ENCODE measurements around the gene NPY4R2.
"Not testable (repeated sequence)": the region's sequence is repeated elsewhere in the genome, so short reads cannot be mapped to it uniquely, and the experiment has no call there.

Gene NPY4R2

DNA sequence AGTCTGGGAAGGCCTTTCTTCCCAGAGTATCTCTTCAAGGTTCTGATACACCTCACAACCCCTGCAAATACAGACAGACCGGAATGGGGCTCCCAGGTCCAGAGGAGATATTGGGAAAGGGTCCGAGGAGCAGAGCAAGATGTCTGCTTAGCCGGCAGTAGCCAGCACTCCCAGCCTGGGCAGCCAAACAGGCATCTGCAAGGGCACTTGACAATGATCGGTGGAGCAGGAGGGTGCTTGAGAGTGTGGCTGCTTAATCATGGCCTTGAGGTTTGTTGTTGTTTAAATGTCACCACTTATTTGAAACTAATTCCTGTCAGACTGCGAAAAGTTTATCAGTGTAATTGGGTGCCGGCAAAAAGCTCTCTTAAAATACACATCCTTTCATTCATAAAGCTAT lies 15.0 kb downstream of the NPY4R2 start:
- not testable (repeated sequence) for DNase-seq

DNA sequence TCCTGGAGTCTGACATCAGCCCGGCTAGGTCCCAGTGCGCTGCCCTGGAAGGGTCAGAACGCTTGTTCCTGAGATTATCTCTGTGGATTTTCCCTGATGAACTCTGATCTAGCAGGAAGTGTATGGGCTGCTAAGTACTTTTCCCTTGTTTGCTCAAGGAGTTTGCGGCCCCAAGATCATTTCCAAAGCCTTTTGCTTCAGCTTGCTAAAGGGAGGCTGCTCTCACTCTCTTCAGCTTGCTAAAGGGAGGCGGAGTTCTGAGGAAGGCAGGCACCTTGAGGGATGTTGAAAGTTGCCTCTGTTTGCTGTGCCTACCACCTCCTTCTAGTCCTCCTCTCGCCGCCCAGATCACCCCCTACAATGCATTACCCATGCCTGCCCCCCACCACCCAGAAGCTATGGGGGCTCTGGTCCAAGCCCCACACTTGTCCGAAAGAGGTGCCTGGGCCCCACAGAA lies 18.3 kb downstream of the NPY4R2 start:
- not testable (repeated sequence) for DNase-seq

DNA sequence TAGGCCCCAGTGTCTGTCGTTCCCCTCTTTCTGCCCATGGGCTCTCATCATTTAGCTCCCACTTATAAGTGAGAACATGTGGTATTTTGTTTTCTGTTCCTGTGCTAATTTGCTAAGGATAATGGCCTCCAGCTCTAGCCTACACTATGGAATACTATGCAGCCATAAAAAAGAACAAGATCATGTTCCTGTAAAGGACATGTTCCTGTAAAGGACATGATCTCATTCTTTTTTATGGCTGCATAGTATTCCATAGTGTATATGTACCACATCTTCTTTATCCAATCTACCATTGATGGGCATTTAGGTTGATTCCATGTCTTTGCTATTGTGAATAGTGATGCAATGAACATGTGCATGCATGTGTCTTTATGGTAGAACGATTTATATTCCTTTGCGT lies 19.2 kb downstream of the NPY4R2 start:
- DNase-seq, result not testable (repeated sequence)

DNA sequence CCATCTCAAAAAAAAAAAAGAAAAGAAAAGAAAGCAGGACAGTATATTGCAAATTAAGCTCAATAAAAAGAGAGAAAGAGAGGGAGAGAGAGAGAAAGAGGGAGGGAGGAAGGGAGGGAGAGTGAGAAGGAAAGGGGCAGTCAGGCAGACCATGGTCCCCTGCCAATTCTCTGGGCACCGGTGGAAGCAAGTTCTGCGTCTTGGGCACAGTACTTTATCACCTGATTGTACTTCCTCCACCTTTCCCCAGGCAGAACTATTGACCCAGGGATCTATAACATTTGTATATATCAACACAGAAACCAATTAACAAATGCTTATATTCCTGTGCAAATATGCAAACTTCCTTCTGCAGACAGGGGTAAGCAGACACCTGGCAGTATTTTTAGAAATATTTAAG lies 22.4 kb downstream of the NPY4R2 start:
- not testable (repeated sequence) for DNase-seq

DNA sequence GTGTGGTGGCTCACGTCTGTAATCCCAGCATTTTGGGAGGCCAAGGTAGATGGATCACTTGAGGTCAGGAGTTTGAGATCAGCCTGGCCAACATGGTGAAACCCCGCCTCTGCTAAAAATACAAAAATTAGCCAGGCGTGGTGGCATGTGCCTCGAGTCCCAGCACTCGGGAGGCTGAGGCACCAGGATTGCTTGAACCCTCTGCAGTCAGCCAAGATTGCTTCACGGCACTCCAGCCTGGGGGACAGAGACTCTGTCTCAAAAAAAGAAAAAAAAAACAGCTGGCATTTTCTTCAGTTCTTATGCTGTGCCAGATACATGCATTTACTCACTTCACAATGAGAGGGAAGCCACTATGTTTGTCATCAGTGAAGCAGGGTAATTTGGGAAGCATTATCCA lies 22.9 kb downstream of the NPY4R2 start:
- not testable (repeated sequence) for DNase-seq

DNA sequence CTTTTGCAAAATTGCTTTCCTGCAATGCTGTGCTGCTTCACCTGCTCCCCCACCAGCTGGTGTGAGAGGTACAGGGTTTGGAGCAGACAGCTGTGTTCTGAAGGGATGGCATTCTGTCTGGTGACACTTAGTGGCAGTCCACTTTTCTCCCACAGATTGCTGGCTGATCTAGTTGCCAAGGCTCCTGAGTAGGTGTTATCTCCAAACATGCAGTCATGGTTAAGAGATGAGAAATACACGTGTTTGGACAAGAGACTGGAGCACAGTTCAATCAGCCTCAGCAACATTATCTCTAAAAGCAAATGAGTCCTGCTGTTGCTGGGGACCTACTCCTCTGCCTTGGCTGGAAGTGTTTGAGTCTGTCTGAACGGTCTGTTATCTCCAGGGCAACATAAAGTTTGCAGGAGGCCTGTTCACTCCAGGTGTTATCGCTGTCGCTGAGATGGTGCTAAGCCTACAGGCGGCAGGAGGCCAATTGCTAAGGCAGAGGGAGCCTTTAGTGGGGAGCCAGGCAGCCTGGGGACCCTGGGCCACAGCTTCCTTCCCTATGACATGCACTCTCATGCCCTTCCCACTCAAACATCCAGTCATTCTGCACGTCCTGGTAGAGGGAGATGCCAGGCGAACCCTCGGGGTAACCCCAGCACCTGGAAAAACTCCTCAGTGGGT lies 24.0 kb downstream of the NPY4R2 start:
- DNase-seq, result not testable (repeated sequence)

DNA sequence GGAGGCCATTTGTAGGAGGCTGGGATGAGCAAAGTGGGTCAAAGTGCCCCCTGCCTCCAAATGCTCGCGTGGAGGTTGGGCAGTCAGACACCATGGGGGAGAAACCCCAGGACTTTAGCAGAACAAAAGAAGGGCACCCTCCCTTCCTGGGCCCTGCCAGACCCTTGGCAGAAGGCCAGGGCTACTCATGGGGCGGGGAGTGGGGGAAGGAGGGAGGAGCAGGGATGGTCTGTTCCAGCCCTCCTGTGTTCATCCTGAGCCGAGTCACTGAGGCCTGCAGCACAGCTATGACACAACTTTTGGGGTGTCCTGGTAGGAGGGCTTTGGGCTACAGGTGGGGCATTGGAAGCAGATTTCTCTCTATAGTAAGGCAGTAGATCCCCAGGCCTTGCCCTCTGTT lies 24.9 kb downstream of the NPY4R2 start:
- not testable (repeated sequence) for DNase-seq

DNA sequence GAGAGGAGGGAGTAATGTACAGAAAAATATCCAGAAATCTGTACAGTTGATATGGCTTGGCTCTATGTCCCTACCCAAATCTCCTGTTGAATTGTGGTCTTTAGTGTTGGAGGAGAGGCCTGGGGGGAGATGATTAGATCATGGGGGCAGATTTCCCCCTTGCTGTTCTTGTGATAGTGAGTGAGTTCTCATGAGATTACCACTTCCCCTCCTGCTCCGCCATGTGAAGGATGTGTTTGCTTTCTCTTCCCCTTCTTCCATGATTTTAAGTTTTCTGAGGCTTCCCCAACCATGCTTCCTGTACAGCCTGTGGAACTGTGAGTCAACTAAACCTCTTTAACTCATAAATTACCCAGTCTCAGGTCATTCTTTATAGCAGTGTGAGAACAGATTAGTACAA lies 29.0 kb downstream of the NPY4R2 start:
- DNase-seq, result not testable (repeated sequence)

DNA sequence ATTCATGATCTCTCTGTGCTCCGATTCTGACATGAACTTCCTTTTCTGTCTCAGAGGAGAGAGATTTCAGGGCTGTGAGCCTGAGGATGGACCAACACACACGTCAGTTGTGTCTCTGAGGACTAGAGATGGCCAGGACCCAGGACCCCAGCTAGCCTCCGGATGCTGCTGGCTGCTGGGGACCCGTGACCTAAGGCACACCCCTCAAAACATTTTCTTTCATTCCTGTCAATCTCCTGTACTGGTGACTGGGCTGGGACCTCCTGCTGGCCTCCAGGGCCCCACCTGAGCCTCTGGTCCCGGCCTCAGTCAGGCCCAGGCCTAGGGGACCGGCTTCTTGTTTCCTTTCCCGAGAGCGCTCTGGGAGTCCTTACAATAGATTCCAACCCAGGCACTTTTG lies 38.7 kb downstream of the NPY4R2 start:
- not testable (repeated sequence) for DNase-seq

DNA sequence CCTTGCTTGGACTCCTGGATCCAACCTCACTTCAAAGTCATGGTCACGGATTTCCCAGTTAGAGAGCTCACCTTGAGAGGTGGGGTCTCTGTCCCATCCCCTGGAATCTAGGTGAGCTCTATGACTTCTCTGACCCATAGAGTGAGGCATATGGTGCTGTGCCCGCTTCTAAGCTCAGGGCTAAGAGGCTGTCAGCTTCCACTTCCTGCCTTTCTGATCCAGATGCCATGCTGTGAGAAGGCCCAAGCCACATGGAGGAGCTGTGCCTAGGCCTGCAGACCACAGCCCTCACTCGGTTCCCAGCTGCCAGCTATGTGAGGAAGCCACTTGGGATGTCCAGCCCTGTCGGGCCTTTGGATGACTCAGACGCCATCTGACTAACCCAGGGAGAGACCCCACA lies 41.2 kb downstream of the NPY4R2 start:
- DNase-seq, result not testable (repeated sequence)

DNA sequence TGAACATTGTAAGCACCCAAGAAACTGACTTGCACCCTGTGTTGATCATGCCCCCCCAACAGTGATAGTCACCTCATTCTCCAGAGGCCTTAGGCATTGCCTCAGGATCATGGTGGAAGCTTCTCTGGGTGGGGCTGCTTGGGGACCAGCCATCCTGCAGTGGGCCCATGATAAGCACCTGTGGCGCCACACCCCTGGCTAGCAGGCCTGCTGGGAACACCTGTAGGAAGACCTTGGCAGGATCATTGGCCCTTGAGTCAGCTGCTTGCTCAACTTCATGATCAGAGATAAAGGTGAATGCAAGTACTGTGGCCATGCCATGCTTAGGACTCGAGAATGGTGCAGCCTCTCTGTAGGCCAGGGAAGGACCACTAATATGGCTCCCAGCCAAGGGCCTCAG lies 42.2 kb downstream of the NPY4R2 start:
- not testable (repeated sequence) for DNase-seq

DNA sequence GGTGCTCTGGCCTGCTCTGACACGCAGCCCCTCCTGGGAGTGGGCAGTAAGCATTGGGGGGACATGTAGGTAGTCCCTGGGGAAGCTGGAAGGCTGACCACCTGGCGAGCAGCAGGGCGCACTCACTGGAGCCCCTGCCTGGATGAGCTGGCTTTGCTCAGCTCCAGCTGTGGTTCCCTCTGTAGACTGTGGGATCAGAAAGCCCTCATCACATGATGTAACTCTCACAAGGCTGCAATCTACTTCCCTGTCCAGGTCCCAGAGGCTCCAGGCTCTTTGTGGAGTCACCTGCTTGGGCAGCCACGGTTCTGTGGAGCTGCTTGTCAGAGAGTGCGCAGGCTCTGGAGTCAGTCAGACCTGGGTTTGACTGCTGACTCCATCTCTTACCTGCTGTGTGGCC lies 44.3 kb downstream of the NPY4R2 start:
- not testable (repeated sequence) for DNase-seq

DNA sequence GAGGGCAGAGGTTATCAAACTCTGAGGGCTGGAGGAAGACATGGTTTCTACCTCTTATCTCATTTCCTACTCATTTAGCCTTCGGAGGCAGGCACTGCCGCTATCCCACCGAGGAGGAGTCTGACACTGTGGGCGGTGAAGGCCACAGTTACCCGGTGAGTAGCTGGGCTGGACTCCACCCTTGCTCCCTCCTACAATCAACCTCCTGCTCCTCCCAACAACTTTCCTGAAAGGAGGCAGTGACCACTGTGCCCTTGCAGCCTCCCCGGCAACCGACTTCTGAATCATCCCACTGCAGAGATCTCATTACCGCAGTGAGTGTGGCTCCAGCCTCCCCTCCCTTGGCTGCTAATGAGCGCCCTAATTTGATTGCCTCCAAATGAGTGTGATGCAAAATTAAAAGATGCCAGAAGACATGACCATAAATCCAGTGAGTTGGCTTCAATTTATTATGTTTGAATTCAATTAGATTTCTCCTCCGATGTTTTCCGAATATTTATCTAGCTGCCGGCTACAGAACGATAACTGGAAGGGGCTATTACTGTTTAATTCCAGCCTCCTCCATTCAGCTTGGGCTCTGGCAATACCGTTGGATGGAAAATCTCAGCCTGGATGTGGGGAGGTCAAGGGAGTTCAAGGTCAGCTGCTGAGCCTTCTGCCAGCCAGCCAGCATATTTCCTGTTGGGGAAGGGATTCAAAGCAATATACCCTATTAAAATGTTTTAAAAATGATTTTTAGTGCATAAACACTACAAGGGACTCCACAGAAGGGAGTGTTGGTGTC lies 46.0 kb downstream of the NPY4R2 start:
- DNase-seq, result not testable (repeated sequence)

DNA sequence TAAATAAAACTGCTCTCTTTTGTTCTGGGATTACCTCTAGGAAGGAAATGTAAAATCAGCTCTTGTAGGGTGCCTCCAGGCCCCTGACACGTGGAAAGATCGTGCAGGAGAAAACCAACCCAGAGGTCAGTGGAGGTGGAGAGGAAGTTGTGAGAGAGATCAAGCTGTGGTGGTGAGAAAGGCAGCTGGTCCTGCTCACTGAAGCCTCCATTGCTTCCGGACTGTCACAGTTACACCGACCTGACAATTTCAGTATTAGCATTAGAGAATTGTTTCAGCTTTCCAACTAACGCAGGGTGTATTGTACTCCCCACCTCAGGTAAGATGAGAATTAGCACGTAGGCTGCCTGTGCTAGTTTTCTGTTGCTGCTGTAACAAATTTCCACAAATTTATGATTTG lies 50.5 kb downstream of the NPY4R2 start:
- not testable (repeated sequence) for DNase-seq

DNA sequence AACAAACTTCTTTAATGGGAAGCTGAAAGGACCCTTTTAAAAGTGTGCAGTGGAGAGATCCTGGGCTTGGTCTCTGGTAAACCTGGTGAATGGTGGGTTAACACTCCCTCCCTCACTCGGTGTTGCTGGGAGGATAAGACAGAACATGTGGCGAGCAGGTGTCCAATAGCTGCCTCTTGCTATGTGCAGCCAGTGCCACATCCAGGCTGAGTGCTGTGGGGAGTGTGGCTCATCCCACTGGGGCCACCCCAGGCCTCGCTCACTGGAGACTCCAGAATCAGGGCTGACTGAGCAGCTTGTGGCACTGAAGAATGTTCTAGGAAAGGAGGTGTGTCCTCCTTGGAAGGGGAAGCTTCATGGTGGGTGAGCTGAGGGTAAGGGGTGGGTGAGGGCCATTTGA lies 51.6 kb downstream of the NPY4R2 start:
- not testable (repeated sequence) for DNase-seq

DNA sequence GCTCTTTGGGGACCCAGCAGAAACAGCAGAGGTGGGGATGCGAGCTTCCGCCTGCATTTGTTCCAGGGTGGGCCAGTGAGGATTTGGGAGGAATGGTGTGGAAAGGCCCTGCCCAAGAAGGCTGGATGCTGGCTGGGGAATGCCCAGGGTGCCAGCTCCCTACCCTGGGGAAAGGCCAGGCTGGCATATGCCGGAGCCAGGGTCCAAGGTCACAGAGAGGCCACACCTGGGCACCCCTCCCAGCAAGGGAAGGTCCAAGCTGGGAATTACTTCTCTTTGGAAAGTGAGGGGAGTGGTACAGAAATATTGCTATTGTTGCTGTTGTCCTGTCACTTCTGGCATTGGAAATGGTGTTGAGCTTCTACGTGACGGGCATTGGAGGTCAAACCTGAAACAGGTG lies 53.1 kb downstream of the NPY4R2 start:
- DNase-seq, result not testable (repeated sequence)

DNA sequence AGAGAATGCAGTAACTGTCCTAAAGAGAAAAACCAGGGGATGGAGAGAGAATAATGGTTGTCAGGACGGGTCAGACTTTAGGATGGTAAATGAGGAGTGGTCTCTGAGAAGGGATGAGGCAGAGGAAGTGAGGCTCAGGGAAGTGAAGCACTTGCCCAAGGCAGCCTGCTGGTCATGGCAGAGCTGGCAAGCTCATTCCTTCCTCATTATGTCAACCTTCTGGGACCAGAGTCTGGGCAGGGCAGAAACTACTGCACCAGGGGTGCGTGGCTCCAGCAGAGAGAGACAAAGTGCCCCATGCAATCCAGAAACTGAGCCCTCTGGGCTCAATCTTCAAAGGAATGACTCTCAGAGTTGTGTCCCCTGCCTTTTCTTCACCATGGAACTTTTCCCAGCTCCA lies 53.6 kb downstream of the NPY4R2 start:
- not testable (repeated sequence) for DNase-seq
